Cortex of kidney (tissue), 1 donor: Measurements from ENCODE around the gene EPS8.
A peak's percentile ranks its signal among the peaks of the same experiment; 100 is the strongest.

ENCODE experiments used
- DNase-seq: peaks from one replicate; lab custom pipeline; 2025; lab: John Stamatoyannopoulos, UW

The EPS8 gene

GRCh38 chr12:15789220-15790171 lies at the start of gene EPS8:
TSS of gene EPS8 (minus strand) at chr12:15789388. CDS start at chr12:15682951, 106,437 bp downstream.
- peak; percentile 75 for DNase-seq

- no peak for DNase-seq
Observed at GRCh38 chr12:15837141-15837790, 48.1 kb upstream of the EPS8 start.

- no peak for DNase-seq
Observed at GRCh38 chr12:15834575-15834974, 45.4 kb upstream of the EPS8 start.

- no peak for DNase-seq
Observed at GRCh38 chr12:15831315-15831978, 42.3 kb upstream of the EPS8 start.

GRCh38 chr12:15830538-15830937 lies 41.4 kb upstream of the EPS8 start:
- DNase-seq, result no peak

GRCh38 chr12:15829949-15830348 lies 40.8 kb upstream of the EPS8 start:
- no peak for DNase-seq

- DNase-seq, result no peak
Observed at GRCh38 chr12:15829255-15829654, 40.1 kb upstream of the EPS8 start.

GRCh38 chr12:15827136-15827535 lies 37.9 kb upstream of the EPS8 start:
- DNase-seq, result no peak

GRCh38 chr12:15824516-15824915 lies 35.3 kb upstream of the EPS8 start:
- DNase-seq, result no peak

- DNase-seq, result no peak
Observed at GRCh38 chr12:15823360-15824128, 34.4 kb upstream of the EPS8 start.

- DNase-seq, result no peak
Observed at GRCh38 chr12:15819644-15820437, 30.7 kb upstream of the EPS8 start.

GRCh38 chr12:15818418-15818817 lies 29.2 kb upstream of the EPS8 start:
- DNase-seq, result no peak

GRCh38 chr12:15815730-15816129 lies 26.5 kb upstream of the EPS8 start:
- DNase-seq, result no peak

- DNase-seq, result no peak
Observed at GRCh38 chr12:15811214-15812127, 22.3 kb upstream of the EPS8 start.

- no peak for DNase-seq
Observed at GRCh38 chr12:15808652-15809051, 19.5 kb upstream of the EPS8 start.

- DNase-seq, result no peak
Observed at GRCh38 chr12:15808250-15808649, 19.1 kb upstream of the EPS8 start.

GRCh38 chr12:15806826-15807225 lies 17.6 kb upstream of the EPS8 start:
- DNase-seq, result no peak

GRCh38 chr12:15801770-15802744 lies 12.9 kb upstream of the EPS8 start:
- no peak for DNase-seq

GRCh38 chr12:15800278-15800677 lies 11.1 kb upstream of the EPS8 start:
- DNase-seq, result no peak
